NCI-H69 (cell line): ENCODE data around the gene CPD.
"Not testable (repeated sequence)": the region's sequence is repeated elsewhere in the genome, so short reads cannot be mapped to it uniquely, and the experiment has no call there.

ENCODE experiments used
- DNase-seq: peaks from one replicate; lab custom pipeline; 2025; lab: John Stamatoyannopoulos, UW

The CPD gene

GRCh38 chr17:30427611-30428010 lies 48.9 kb downstream of the CPD start:
- DNase-seq: no peak

- DNase-seq: no peak
Observed at GRCh38 chr17:30429155-30429554, 50.4 kb downstream of the CPD start.

- DNase-seq: peak; percentile 16
Observed at GRCh38 chr17:30433514-30433913, 54.8 kb downstream of the CPD start.

- no peak for DNase-seq
Observed at GRCh38 chr17:30436729-30437128, 58.0 kb downstream of the CPD start.

GRCh38 chr17:30443721-30444120 lies 65.0 kb downstream of the CPD start:
- DNase-seq: no peak

GRCh38 chr17:30446640-30447039 lies 67.9 kb downstream of the CPD start:
- DNase-seq: not testable (repeated sequence)

- no peak for DNase-seq
Observed at GRCh38 chr17:30449480-30449879, 70.8 kb downstream of the CPD start.

DNA sequence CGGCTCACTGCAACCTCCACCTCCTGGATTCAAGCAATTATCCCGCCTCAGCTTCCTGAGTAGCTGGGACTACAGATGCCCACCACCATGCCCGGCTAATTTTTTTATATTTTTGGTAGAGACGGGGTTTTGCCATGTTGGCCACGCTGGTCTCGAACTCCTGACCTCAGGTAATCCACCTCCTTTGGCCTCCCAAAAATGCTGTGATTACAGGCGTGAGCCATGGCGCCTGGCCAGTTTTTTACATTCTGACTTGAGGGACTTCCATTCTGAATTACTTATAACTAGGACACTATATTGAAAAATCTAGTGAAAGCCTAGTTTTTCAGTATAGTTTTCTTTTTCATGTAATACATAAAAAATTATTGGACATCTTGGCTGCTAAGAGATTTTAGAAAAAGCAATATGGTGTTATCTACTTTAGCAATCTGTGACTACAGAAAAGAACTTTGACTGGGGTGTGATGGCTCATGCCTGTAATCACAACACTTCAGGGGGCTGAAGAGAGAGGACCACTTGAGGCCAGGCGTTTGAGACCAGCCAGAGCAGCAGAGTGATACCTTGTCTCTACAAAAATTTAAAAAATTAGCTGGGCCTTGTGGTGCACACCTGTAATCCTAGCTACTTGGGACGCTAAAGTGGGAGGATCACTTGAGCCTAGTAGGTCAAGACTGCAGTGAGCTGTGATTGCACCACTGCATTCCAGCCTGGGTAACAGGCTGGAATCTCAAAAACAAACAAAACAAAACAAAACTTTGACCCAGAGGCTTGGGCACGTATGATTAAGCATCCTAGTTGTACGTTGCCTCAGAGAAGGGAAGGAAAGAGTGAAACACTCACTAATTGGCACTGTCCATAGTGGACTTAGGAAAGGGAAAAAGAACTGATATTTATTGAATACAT lies 71.6 kb downstream of the CPD start:
- DNase-seq: no peak

GRCh38 chr17:30454635-30455034 lies 75.9 kb downstream of the CPD start:
- no peak for DNase-seq

GRCh38 chr17:30458371-30458770 lies 79.6 kb downstream of the CPD start:
- DNase-seq: no peak

DNA sequence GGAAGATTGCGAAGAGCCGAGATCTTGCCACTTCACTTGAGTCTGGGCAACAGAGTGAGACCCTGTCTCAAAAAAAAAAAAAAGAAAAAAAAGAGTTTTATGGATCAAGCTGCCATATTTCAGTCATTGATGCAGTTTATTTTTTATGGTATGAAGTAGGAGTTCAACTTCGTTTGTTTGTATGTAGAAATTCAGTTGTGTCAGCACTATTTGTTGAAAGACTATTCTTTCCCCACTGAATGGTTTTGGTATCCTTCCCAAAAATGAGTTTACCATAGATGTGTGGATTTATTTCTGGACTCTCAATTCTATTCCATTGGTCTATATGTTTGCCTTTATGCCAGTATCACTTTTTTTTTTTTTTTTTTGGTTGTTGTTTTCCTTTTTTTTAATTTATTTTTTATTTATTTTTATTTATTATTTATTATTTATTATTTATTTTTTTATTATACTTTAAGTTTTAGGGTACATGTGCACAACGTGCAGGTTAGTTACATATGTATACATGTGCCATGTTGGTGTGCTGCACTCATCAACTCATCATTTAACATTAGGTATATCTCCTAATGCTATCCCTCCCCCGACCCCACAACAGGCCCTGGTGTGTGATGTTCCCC lies 80.2 kb downstream of the CPD start:
- DNase-seq: not testable (repeated sequence)

- no peak for DNase-seq
Observed at GRCh38 chr17:30468465-30468864, 89.7 kb downstream of the CPD start.

- DNase-seq: peak; percentile 22
Observed at GRCh38 chr17:30472238-30472890, 93.6 kb downstream of the CPD start.

DNA sequence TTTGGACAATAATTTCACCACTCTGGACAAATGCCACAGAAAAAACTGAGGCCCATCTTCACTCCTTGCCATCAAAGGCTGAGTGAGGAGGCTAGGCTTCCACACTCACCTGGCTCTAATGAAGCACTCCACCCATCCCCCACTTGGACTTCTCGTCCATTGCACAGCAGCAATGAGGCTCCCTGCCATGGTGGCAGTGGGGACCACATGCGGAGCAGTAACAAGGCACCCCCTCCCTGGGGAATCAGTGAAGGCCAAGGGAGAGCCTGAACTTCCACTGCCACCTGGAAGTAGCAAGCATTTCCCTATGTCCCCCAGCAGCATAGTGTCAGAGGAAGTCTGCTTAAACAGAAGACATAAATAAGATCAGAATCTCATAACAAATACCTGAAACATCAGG lies 96.5 kb downstream of the CPD start:
- no peak for DNase-seq

- peak; percentile 70 for DNase-seq
Observed at GRCh38 chr17:30476726-30477082, 98.0 kb downstream of the CPD start.

GRCh38 chr17:30477083-30477773 lies 98.5 kb downstream of the CPD start, which contains the start of gene GOSR1:
TSS of gene GOSR1 (plus strand) at chr17:30477408. CDS start at chr17:30477434, 26 bp downstream.
- DNase-seq: peak; percentile 98

GRCh38 chr17:30477774-30478115 lies 99.0 kb downstream of the CPD start:
- DNase-seq: peak; percentile 40

DNA sequence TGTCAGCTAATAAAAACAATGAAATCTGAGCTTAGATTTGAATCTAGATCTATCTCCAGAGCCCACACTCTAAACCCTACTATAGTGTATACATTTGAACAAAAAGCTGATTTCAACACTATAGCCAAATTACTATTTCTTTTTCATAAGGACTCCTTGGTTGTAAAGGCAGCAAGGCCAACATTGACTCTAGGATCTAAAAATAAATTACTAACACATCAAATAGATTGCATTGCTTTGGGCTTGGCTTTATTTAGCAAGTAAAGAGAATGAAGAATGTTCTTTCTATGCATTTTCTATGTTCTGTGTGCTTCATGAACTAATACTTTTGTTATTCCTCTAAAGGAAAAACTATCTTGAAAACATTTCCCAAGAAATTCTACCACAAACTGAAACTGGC lies 103.8 kb downstream of the CPD start:
- no peak for DNase-seq

- no peak for DNase-seq
Observed at GRCh38 chr17:30483159-30483558, 104.4 kb downstream of the CPD start.

DNA sequence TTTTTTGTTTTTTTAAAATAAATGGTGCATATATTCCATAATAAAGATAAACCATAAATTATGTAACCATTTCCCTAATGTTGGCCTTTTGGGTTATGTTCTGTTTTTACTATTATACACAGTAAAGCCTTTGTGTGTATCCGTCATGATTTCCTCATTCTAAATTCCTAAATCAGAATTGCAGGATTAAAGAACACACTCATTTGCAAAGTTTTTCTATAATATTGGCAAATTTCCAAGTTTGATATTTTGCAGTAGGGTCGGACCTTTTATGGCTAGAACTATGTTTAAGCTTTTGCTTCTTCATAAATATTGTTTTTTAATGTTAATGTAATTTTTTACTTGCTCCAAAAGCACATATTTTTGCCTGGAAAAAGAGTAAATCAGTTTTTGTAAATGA lies 115.1 kb downstream of the CPD start:
- DNase-seq: no peak

- peak; percentile 31 for DNase-seq
Observed at GRCh38 chr17:30495586-30495985, 116.9 kb downstream of the CPD start.

DNA sequence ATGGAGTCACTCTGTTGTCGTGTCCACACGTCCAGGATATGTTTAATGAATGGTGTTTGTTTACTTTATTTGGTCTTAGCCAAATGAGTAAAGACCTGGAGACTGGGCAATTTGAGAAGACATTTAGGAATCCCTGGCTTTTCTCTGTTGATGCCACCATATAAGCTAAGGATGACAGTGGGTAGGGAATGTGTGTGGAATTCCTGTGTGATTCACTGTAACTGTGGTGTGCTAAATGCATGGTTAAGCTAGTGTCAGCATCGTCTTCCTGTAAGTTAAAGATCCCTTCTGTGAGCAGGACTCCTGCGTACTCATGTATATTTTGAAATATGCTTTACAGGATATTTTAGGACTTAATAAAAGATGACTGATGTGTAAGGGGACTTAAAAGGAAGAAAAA lies 124.8 kb downstream of the CPD start:
- no peak for DNase-seq
